Mucosa of gallbladder (tissue), 1 donor: Measurements from ENCODE around the gene DBN1. TPM values are rescaled to one million over a fixed set of nuclear protein-coding genes. Genes with fewer than 3 reads are reported as not detected.
"Not testable (repeated sequence)": the region's sequence is repeated elsewhere in the genome, so short reads cannot be mapped to it uniquely, and the experiment has no call there.

Experiments
- DNase-seq: peaks from one replicate; pipeline ENCODE4 v3.0.0-alpha.2; 2020; ENCODE audit warnings: low spot score
- total RNA-seq: library from RNA; stranded (reverse); gene quantifications from one replicate; pipeline ENCODE4 v1.2.1, GENCODE V29; 2021
- donor health status: DM: no; HTN: no; CAD: no.

DBN1 gene
- total RNA-seq, 1 donor from 2014 or later: 89.0 TPM

GRCh38 chr5:177491429-177491945 lies 18.1 kb upstream of the DBN1 start:
- no peak for DNase-seq

- no peak for DNase-seq
Observed at GRCh38 chr5:177490992-177491391, 17.6 kb upstream of the DBN1 start.

- DNase-seq: no peak
Observed at GRCh38 chr5:177490311-177490991, 17.0 kb upstream of the DBN1 start.

- DNase-seq: no peak
Observed at GRCh38 chr5:177489119-177489716, 15.8 kb upstream of the DBN1 start.

- no peak for DNase-seq
Observed at GRCh38 chr5:177487975-177488374, 14.5 kb upstream of the DBN1 start.

GRCh38 chr5:177487144-177487543 lies 13.7 kb upstream of the DBN1 start:
- DNase-seq: no peak

- DNase-seq: no peak
Observed at GRCh38 chr5:177486256-177486655, 12.8 kb upstream of the DBN1 start.

GRCh38 chr5:177485753-177486152 lies 12.3 kb upstream of the DBN1 start:
- DNase-seq: not testable (repeated sequence)

- DNase-seq: no peak
Observed at GRCh38 chr5:177484902-177485549, 11.6 kb upstream of the DBN1 start.

- DNase-seq: no peak
Observed at GRCh38 chr5:177483994-177484901, 10.8 kb upstream of the DBN1 start.

GRCh38 chr5:177483042-177483441 lies 9.6 kb upstream of the DBN1 start:
- DNase-seq: no peak

- DNase-seq: no peak
Observed at GRCh38 chr5:177482359-177482795, 8.9 kb upstream of the DBN1 start.

- DNase-seq: no peak
Observed at GRCh38 chr5:177479774-177480173, 6.3 kb upstream of the DBN1 start.

- DNase-seq: peak; percentile 71
Observed at GRCh38 chr5:177478711-177479646, 5.5 kb upstream of the DBN1 start.

GRCh38 chr5:177477701-177478477 lies 4.5 kb upstream of the DBN1 start:
- no peak for DNase-seq

GRCh38 chr5:177476531-177477233 lies 3.2 kb upstream of the DBN1 start:
- no peak for DNase-seq

- DNase-seq: no peak
Observed at GRCh38 chr5:177475563-177476427, 2.4 kb upstream of the DBN1 start.

- DNase-seq: no peak
Observed at GRCh38 chr5:177474846-177475562, 1.6 kb upstream of the DBN1 start.
